ENCODE measurements around the gene MAPK8. TPM values are rescaled to one million over a fixed set of nuclear protein-coding genes. Genes with fewer than 3 reads are reported as not detected.

MAPK8 gene
- total RNA-seq, 2 experiments from 2014 or later = 29.1 to 40.5 TPM

- H3K27ac ChIP-seq (ENCODE audit: low read depth, low read length, poor library complexity, severe bottlenecking) = no peak overlapping the region
- no peaks in the 10 kb centered on the region for H3K9me2 ChIP-seq (ENCODE audit: insufficient read depth, low read length)
- H3K4me2 ChIP-seq (ENCODE audit: low read length) = no peak overlapping the region
- intact Hi-C loops (cut with micrococcal nuclease; ENCODE audit: unreplicated experiment) = no loop called here
- H4K20me1 ChIP-seq (ENCODE audit: insufficient read depth, low read length) = no peaks in the 10 kb centered on the region
- no peak for DNase-seq (ENCODE audit: low spot score)
- no peak overlapping the region for H3K4me3 ChIP-seq (ENCODE audit: low read depth, low read length, poor library complexity, severe bottlenecking)
- H3K36me3 ChIP-seq (ENCODE audit: insufficient read depth, low read length) = no peaks in the 10 kb centered on the region
- no peaks in the 10 kb centered on the region for H3K4me1 ChIP-seq (ENCODE audit: insufficient read depth, low read length, poor library complexity, severe bottlenecking)
- no peak for TF ChIP-seq EZH2phosphoT487 (IDR thresholded peaks at IDR 0.05; ENCODE audit: borderline replicate concordance, low read depth, low read length)
- TF ChIP-seq CTCF (conservative IDR thresholded peaks at IDR 0.05; ENCODE audit: low read length) = no peak
- POLR2A ChIA-PET = no interaction called here
- CTCF ChIA-PET (ENCODE audit: unreplicated experiment) = no interaction called here
- H2AFZ ChIP-seq (ENCODE audit: low read length) = no peak overlapping the region
- H3K79me2 ChIP-seq (ENCODE audit: insufficient read depth, low read depth, low read length) = no peaks in the 10 kb centered on the region
- BruUV-seq (replicated peaks) = no TSS peak
- H3K9me3 ChIP-seq (ENCODE audit: low read length) = no peaks in the 10 kb centered on the region
Observed at GRCh38 chr10:48477616-48478015, 171.1 kb downstream of the MAPK8 start.

GRCh38 chr10:48478469-48478868, 172.0 kb downstream of the MAPK8 start:
- no peaks in the 10 kb centered on the region for H3K36me3 ChIP-seq (ENCODE audit: insufficient read depth, low read length)
- H3K9me3 ChIP-seq (ENCODE audit: low read length) = no peaks in the 10 kb centered on the region
- no peak for DNase-seq (ENCODE audit: low spot score)
- no peaks in the 10 kb centered on the region for H3K79me2 ChIP-seq (ENCODE audit: insufficient read depth, low read depth, low read length)
- BruUV-seq (replicated peaks) = no TSS peak
- ChIA-PET CTCF (ENCODE audit: unreplicated experiment) (no interaction called here), POLR2A (no interaction called here)
- no peaks in the 10 kb centered on the region for H3K4me1 ChIP-seq (ENCODE audit: insufficient read depth, low read length, poor library complexity, severe bottlenecking)
- TF ChIP-seq EZH2phosphoT487 (IDR thresholded peaks at IDR 0.05; ENCODE audit: borderline replicate concordance, low read depth, low read length) (no peak), CTCF (conservative IDR thresholded peaks at IDR 0.05; ENCODE audit: low read length) (no peak)
- H4K20me1 ChIP-seq (ENCODE audit: insufficient read depth, low read length) = no peaks in the 10 kb centered on the region
- no peak overlapping the region for H3K4me2 ChIP-seq (ENCODE audit: low read length)
- no peak overlapping the region for H3K27ac ChIP-seq (ENCODE audit: low read depth, low read length, poor library complexity, severe bottlenecking)
- H2AFZ ChIP-seq (ENCODE audit: low read length) = no peak overlapping the region
- no peaks in the 10 kb centered on the region for H3K9me2 ChIP-seq (ENCODE audit: insufficient read depth, low read length)
- no peak overlapping the region for H3K4me3 ChIP-seq (ENCODE audit: low read depth, low read length, poor library complexity, severe bottlenecking)
- intact Hi-C loops (cut with micrococcal nuclease; ENCODE audit: unreplicated experiment) = no loop called here

GRCh38 chr10:48478980-48479811, 172.7 kb downstream of the MAPK8 start:
- TF ChIP-seq EZH2phosphoT487 (IDR thresholded peaks at IDR 0.05; ENCODE audit: borderline replicate concordance, low read depth, low read length) (no peak), CTCF (conservative IDR thresholded peaks at IDR 0.05; ENCODE audit: low read length) (no peak)
- Histone ChIP-seq H3K27ac (ENCODE audit: low read depth, low read length, poor library complexity, severe bottlenecking) (no peak overlapping the region), H3K4me2 (ENCODE audit: low read length) (no peak overlapping the region), H3K79me2 (ENCODE audit: insufficient read depth, low read depth, low read length) (no peaks in the 10 kb centered on the region), H3K9me3 (ENCODE audit: low read length) (no peaks in the 10 kb centered on the region), H4K20me1 (ENCODE audit: insufficient read depth, low read length) (no peaks in the 10 kb centered on the region), H2AFZ (ENCODE audit: low read length) (no peak overlapping the region), H3K9me2 (ENCODE audit: insufficient read depth, low read length) (no peaks in the 10 kb centered on the region), H3K36me3 (ENCODE audit: insufficient read depth, low read length) (no peaks in the 10 kb centered on the region), H3K4me3 (ENCODE audit: low read depth, low read length, poor library complexity, severe bottlenecking) (no peak overlapping the region), H3K4me1 (ENCODE audit: insufficient read depth, low read length, poor library complexity, severe bottlenecking) (no peaks in the 10 kb centered on the region)
- no peak for DNase-seq (ENCODE audit: low spot score)
- BruUV-seq (replicated peaks) = no TSS peak
- POLR2A ChIA-PET = no interaction called here
- CTCF ChIA-PET (ENCODE audit: unreplicated experiment) = no interaction called here
- intact Hi-C loops (cut with micrococcal nuclease; ENCODE audit: unreplicated experiment) = no loop called here

All from OCI-LY7 (cell line).